BE2C (cell line): ENCODE measurements around the gene POLR3H.

Experiments used
- DNase-seq: peaks from one replicate; pipeline ENCODE4 v3.0.0-alpha.2; 2020
- H3K27me3 ChIP-seq: fragments of 250-450 bp; sonication (Bioruptor Pico); 2 replicates; pipeline ENCODE4 v1.5.1; 2020; ENCODE audit warnings: mild to moderate bottlenecking
- H3K36me3 ChIP-seq: fragments of 250-450 bp; sonication (Bioruptor Pico); 2 replicates; pipeline ENCODE4 v1.5.1; 2020; ENCODE audit warnings: mild to moderate bottlenecking
- H3K4me1 ChIP-seq: fragments of 250-450 bp; sonication (Bioruptor Pico); 2 replicates; pipeline ENCODE4 v1.5.1; 2020
- H3K4me3 ChIP-seq: 2 replicates; pipeline ENCODE4 v1.5.1; 2011; ENCODE audit warnings: low read depth, low read length
- H3K9me3 ChIP-seq: fragments of 250-450 bp; sonication (Bioruptor Pico); 2 replicates; pipeline ENCODE4 v1.5.1; 2020
- CTCF ChIP-seq: IDR thresholded peaks from 2 replicates; pipeline ENCODE4 v1.5.1; 2012; ENCODE audit warnings: mild to moderate bottlenecking, low read depth, low read length

The POLR3H gene

GRCh38 chr22:41524809-41525449, 19.3 kb downstream of the POLR3H start:
- Histone ChIP-seq H3K9me3 (no peaks in the 10 kb centered on the region), H3K4me3 (no peak overlapping the region), H3K36me3 (peaks cover 72% of the 10 kb centered on the region), H3K27me3 (no peaks in the 10 kb centered on the region), H3K4me1 (no peaks in the 10 kb centered on the region)
- DNase-seq: no peak
- no peak for TF ChIP-seq CTCF

GRCh38 chr22:41524251-41524661, 20.0 kb downstream of the POLR3H start:
- Histone ChIP-seq H3K36me3 (peaks cover 69% of the 10 kb centered on the region), H3K4me1 (no peaks in the 10 kb centered on the region), H3K27me3 (no peaks in the 10 kb centered on the region), H3K9me3 (no peaks in the 10 kb centered on the region), H3K4me3 (no peak overlapping the region)
- no peak for TF ChIP-seq CTCF
- no peak for DNase-seq

GRCh38 chr22:41523464-41524221, 20.6 kb downstream of the POLR3H start:
- TF ChIP-seq CTCF: no peak
- DNase-seq: no peak
- Histone ChIP-seq H3K27me3 (no peaks in the 10 kb centered on the region), H3K9me3 (no peaks in the 10 kb centered on the region), H3K36me3 (peaks cover 69% of the 10 kb centered on the region), H3K4me3 (no peak overlapping the region), H3K4me1 (no peaks in the 10 kb centered on the region)

GRCh38 chr22:41522813-41523212, 21.5 kb downstream of the POLR3H start:
- no peaks in the 10 kb centered on the region for H3K9me3 ChIP-seq
- peaks cover 67% of the 10 kb centered on the region for H3K36me3 ChIP-seq
- TF ChIP-seq CTCF: no peak
- no peaks in the 10 kb centered on the region for H3K4me1 ChIP-seq
- DNase-seq: no peak
- no peak overlapping the region for H3K4me3 ChIP-seq
- no peaks in the 10 kb centered on the region for H3K27me3 ChIP-seq

- no peak for TF ChIP-seq CTCF
- Histone ChIP-seq H3K36me3 (peaks cover 60% of the 10 kb centered on the region), H3K4me3 (no peak overlapping the region), H3K4me1 (no peaks in the 10 kb centered on the region), H3K27me3 (no peaks in the 10 kb centered on the region), H3K9me3 (no peaks in the 10 kb centered on the region)
- no peak for DNase-seq
Measured at GRCh38 chr22:41521126-41521525, 23.1 kb downstream of the POLR3H start.

- Histone ChIP-seq H3K9me3 (no peaks in the 10 kb centered on the region), H3K4me3 (no peak overlapping the region), H3K27me3 (no peaks in the 10 kb centered on the region), H3K36me3 (peaks cover 42% of the 10 kb centered on the region), H3K4me1 (no peaks in the 10 kb centered on the region)
- no peak for DNase-seq
- TF ChIP-seq CTCF: no peak
Measured at GRCh38 chr22:41518048-41518347, 26.3 kb downstream of the POLR3H start.
